ENCODE measurements around the gene C2orf74.

The C2orf74 gene

GRCh38 chr2:61196671-61197070 lies 34.7 kb downstream of the C2orf74 start:
- ChIA-PET POLR2A (no interaction called here), CTCF (no interaction called here)
- TF ChIP-seq, protein P1, sequence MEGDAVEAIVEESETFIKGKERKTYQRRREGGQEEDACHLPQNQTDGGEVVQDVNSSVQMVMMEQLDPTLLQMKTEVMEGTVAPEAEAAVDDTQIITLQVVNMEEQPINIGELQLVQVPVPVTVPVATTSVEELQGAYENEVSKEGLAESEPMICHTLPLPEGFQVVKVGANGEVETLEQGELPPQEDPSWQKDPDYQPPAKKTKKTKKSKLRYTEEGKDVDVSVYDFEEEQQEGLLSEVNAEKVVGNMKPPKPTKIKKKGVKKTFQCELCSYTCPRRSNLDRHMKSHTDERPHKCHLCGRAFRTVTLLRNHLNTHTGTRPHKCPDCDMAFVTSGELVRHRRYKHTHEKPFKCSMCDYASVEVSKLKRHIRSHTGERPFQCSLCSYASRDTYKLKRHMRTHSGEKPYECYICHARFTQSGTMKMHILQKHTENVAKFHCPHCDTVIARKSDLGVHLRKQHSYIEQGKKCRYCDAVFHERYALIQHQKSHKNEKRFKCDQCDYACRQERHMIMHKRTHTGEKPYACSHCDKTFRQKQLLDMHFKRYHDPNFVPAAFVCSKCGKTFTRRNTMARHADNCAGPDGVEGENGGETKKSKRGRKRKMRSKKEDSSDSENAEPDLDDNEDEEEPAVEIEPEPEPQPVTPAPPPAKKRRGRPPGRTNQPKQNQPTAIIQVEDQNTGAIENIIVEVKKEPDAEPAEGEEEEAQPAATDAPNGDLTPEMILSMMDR (IDR thresholded peaks at IDR 0.05; ENCODE audit: insufficient read depth, low read length, missing control alignments), result no peak
- H3K4me3 ChIP-seq (ENCODE audit: low read depth, low read length), result no peak overlapping the region
- DNase-seq (ENCODE audit: low read depth, low spot score), result no peak

- TF ChIP-seq, protein P1 (IDR thresholded peaks at IDR 0.05; ENCODE audit: insufficient read depth, low read length, missing control alignments), result no peak
- no peak for DNase-seq (ENCODE audit: low read depth, low spot score)
- CTCF ChIA-PET, result no interaction called here
- POLR2A ChIA-PET, result no interaction called here
- no peak overlapping the region for H3K4me3 ChIP-seq (ENCODE audit: low read depth, low read length)
Observed at GRCh38 chr2:61205132-61205531, 43.1 kb downstream of the C2orf74 start.

GRCh38 chr2:61210332-61210981 lies 48.5 kb downstream of the C2orf74 start:
- TF ChIP-seq, protein P1 (IDR thresholded peaks at IDR 0.05; ENCODE audit: insufficient read depth, low read length, missing control alignments), result no peak
- CTCF ChIA-PET, result interaction anchor here (0.7 to 1.2 kb wide), 3 partner anchors 8 to 119 kb away, joined by 3 to 4 read pairs (median 3); no protein-coding TSS in a partner anchor
- POLR2A ChIA-PET, result interaction anchor here (0.7 to 1.3 kb wide), 2 partner anchors 11 to 272 kb away, joined by 3 read pairs; no protein-coding TSS in a partner anchor
- no peak overlapping the region for H3K4me3 ChIP-seq (ENCODE audit: low read depth, low read length)
- DNase-seq (ENCODE audit: low read depth, low spot score), result peak; percentile 69

DNA sequence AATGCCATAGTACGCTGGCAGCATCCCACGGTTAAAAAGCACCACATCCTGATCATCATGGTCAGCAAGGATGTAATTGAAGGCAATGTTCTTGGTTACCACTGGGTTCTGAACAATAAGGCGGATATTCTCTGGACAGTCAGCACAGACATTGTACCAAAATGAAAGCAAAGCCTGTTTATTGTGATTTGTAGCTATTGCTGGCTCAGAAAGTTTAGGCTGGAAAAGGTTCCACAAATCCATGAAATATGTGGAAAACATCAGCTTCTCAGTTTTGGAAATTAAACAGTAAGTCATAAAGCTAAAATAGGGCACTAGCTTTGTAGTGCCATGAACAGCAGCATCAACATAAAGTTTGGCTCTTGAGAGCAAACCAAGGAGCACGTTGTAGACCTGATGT lies 52.2 kb downstream of the C2orf74 start:
- no peak for DNase-seq (ENCODE audit: low read depth, low spot score)
- TF ChIP-seq, protein P1 (IDR thresholded peaks at IDR 0.05; ENCODE audit: insufficient read depth, low read length, missing control alignments), result no peak
- no peak overlapping the region for H3K4me3 ChIP-seq (ENCODE audit: low read depth, low read length)
- ChIA-PET POLR2A (interaction anchor here (1.0 kb wide), 1 partner anchor 42 kb away, joined by 3 read pairs; no protein-coding TSS in a partner anchor), CTCF (no interaction called here)

All from AG04449 (cell line).